ENCODE results near the gene GRIK4.

GRIK4 gene

DNA sequence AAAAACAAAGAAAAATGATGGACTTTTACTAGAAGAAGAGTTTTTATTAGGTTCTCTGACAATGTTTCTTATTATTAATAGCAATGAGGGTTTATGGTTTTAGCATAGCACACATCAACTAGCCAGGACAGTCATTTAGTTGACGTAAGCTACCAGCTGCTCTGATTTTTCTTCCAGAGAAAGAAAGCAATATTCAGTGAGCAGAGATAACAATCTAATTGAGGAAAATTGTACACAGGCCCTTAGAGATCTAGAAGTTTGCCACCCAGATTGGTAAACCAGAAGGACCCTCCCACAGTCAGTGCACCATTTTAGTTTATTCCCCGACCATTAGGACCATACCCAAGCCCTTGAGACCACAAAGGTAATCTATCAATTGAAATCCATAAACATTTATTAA, 483.6 kb downstream of the GRIK4 start:
- H3K4me3 ChIP-seq (ENCODE audit: low read depth, low read length): no peak overlapping the region
- TF ChIP-seq, protein P1, sequence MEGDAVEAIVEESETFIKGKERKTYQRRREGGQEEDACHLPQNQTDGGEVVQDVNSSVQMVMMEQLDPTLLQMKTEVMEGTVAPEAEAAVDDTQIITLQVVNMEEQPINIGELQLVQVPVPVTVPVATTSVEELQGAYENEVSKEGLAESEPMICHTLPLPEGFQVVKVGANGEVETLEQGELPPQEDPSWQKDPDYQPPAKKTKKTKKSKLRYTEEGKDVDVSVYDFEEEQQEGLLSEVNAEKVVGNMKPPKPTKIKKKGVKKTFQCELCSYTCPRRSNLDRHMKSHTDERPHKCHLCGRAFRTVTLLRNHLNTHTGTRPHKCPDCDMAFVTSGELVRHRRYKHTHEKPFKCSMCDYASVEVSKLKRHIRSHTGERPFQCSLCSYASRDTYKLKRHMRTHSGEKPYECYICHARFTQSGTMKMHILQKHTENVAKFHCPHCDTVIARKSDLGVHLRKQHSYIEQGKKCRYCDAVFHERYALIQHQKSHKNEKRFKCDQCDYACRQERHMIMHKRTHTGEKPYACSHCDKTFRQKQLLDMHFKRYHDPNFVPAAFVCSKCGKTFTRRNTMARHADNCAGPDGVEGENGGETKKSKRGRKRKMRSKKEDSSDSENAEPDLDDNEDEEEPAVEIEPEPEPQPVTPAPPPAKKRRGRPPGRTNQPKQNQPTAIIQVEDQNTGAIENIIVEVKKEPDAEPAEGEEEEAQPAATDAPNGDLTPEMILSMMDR (IDR thresholded peaks at IDR 0.05; ENCODE audit: insufficient read depth, low read depth, low read length, missing control alignments): no peak
- no peak for DNase-seq (ENCODE audit: low read depth)

DNA sequence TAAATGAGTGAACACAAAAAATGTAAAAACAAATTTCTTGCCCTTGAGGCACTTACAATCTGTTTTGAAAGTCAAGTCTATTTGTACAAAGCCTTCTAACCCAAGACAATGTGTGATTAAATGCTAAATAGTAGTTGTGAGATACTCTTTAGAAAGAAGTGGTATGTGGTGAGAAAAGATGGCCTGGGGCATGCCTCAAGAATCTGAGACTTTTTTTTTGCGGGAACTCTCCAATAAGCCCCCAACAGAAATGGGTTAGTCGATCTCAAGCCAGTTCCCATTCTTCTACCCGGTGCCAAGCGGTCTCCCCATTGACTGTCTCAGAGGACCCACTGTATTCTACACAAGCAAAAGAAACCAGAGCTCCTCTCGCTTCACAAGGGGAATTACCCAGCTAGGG, 485.4 kb downstream of the GRIK4 start:
- no peak for DNase-seq (ENCODE audit: low read depth)
- H3K4me3 ChIP-seq (ENCODE audit: low read depth, low read length): no peak overlapping the region
- TF ChIP-seq, protein P1 (IDR thresholded peaks at IDR 0.05; ENCODE audit: insufficient read depth, low read depth, low read length, missing control alignments): no peak

DNA sequence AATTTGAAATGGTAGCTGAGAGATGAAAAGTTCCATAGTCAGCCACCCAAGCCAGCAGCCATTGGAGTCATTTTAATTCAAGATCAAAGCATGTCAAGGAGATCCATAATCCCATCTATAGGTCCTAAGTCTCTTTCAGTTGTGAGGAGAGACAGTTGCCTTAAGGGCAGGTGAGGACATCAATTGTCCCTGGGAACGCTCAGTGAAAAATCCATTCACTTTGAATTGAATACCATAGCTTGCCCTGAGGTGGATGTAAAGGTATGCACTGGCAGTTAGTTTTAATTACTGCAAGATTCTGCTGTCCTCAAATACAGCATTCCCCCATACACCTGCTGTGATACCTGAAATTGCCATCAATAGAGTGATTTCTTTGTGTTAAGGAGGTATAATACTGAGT, 487.0 kb downstream of the GRIK4 start:
- TF ChIP-seq, protein P1 (IDR thresholded peaks at IDR 0.05; ENCODE audit: insufficient read depth, low read depth, low read length, missing control alignments): no peak
- no peak overlapping the region for H3K4me3 ChIP-seq (ENCODE audit: low read depth, low read length)
- DNase-seq (ENCODE audit: low read depth): no peak

DNA sequence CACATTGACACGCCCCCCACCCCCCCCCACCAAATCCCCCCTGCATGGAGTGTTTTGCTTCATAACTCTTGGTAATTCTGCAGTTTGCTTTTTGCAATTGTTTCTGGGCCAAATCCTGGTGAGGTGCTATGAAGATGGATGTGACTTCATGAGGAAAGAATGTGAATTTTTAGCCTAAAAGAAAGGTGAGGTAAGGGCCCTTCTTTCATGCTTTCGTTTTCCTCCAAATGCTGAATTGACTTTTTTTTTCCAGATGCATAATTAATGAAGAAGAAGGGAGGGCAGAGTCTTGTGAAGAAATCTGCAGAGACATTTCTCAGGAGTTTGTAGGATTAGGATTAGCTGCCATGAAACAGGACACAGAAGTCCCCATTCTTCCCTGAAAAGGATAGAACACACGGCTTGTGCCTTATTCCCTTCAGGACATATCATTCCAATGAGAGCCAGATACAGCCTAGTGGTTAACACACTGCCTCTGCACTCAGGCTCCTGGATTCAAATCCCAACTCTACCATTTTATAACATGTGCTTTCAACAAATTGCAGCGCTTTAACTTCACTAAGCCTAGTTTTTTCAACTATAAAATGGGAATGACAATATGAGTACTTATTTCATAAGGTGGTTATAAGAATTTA, 492.8 kb downstream of the GRIK4 start:
- no peak for DNase-seq (ENCODE audit: low read depth)
- H3K4me3 ChIP-seq (ENCODE audit: low read depth, low read length): no peak overlapping the region
- TF ChIP-seq, protein P1 (IDR thresholded peaks at IDR 0.05; ENCODE audit: insufficient read depth, low read depth, low read length, missing control alignments): no peak

DNA sequence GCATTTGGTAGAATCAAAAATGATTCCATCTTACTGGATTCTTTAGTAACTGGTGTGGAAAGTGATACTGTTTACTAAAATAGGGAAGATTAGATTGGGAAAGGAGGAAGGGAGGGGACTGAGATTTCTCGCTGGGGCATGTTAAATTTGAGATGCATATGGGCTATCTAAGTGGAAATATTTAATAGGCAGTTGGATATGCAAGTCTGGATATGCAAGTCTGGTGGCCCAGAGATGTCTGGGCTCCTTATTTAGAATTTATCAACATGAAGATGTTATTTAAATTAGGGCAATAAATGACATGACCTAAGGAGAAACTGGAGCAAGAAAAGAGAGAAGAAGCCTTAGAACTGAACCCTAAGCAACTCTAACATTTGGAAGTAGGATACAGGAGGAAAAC, 495.4 kb downstream of the GRIK4 start:
- no peak for DNase-seq (ENCODE audit: low read depth)
- TF ChIP-seq, protein P1 (IDR thresholded peaks at IDR 0.05; ENCODE audit: insufficient read depth, low read depth, low read length, missing control alignments): no peak
- no peak overlapping the region for H3K4me3 ChIP-seq (ENCODE audit: low read depth, low read length)

DNA sequence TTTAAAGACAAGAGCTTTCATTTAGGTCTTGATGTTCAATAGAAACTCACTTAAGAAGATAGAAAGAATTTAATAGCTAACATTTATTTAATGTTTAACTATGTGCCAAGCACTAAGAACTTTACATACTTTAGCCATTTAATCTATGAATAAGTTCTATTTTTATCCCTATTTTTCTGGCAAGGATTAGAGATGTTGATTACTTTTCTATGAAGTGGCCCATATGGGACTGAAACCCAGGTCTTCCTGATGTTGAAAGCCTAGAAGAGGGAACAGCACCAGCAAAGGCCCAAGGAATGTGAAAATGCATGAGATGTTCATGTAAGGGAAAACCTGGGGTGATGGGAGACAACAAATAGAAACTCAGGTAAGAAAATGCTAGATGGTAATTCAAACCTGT, 497.0 kb downstream of the GRIK4 start:
- no peak overlapping the region for H3K4me3 ChIP-seq (ENCODE audit: low read depth, low read length)
- TF ChIP-seq, protein P1 (IDR thresholded peaks at IDR 0.05; ENCODE audit: insufficient read depth, low read depth, low read length, missing control alignments): no peak
- no peak for DNase-seq (ENCODE audit: low read depth)

DNA sequence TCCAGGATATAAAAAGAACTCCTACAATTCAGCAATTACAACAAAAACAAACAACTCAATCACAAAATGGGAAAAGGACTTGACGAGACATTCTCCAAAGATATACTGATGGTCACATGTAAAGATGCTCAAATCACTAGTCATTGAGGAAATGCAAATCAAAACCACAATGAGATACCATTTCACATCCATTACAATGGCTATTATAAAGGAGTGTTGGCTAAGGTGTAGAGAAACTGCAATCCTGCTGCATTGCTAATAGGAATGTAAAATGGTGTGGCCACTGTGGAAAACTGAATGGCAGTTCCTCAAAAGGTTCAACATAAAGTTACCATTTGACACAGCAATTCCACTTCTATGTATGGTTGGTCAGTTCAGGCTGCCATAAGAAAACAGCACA, 500.5 kb downstream of the GRIK4 start:
- no peak for DNase-seq (ENCODE audit: low read depth)
- TF ChIP-seq, protein P1 (IDR thresholded peaks at IDR 0.05; ENCODE audit: insufficient read depth, low read depth, low read length, missing control alignments): no peak
- no peak overlapping the region for H3K4me3 ChIP-seq (ENCODE audit: low read depth, low read length)

Data from GM12865 (cell line).